HG03460 (cell line): ENCODE data around the gene SLC38A3.
"Not testable (repeated sequence)": the region's sequence is repeated elsewhere in the genome, so short reads cannot be mapped to it uniquely, and the experiment has no call there.

Source experiments
- ATAC-seq: cut with Tn5 transposase; IDR thresholded peaks from one replicate; pipeline ENCODE4 v1.9.1; 2021; ENCODE audit not compliant: unreplicated experiment

The SLC38A3 gene

GRCh38 chr3:50230104-50230793 is 25.2 kb downstream of the SLC38A3 start:
- no peak for ATAC-seq

GRCh38 chr3:50230794-50231125 is 25.7 kb downstream of the SLC38A3 start:
- ATAC-seq: no peak

GRCh38 chr3:50231581-50231980 is 26.5 kb downstream of the SLC38A3 start:
- ATAC-seq: no peak

GRCh38 chr3:50232303-50232702 is 27.2 kb downstream of the SLC38A3 start:
- ATAC-seq: no peak

GRCh38 chr3:50233176-50233575 is 28.1 kb downstream of the SLC38A3 start:
- no peak for ATAC-seq

- peak; percentile 91 for ATAC-seq
Measured at GRCh38 chr3:50235716-50236483, 30.8 kb downstream of the SLC38A3 start, which contains the start of gene GNAI2. Gene GNAI2 (plus strand): TSS chr3:50236204. CDS start chr3:50236336, 132 bp downstream.

GRCh38 chr3:50236484-50237132 is 31.5 kb downstream of the SLC38A3 start:
- no peak for ATAC-seq

- no peak for ATAC-seq
Measured at GRCh38 chr3:50237133-50237651, 32.1 kb downstream of the SLC38A3 start.

GRCh38 chr3:50237754-50238548 is 32.9 kb downstream of the SLC38A3 start:
- ATAC-seq: no peak

GRCh38 chr3:50238549-50239026 is 33.5 kb downstream of the SLC38A3 start:
- no peak for ATAC-seq

GRCh38 chr3:50239649-50240048 is 34.6 kb downstream of the SLC38A3 start:
- ATAC-seq: no peak

- ATAC-seq: no peak
Measured at GRCh38 chr3:50241163-50241562, 36.1 kb downstream of the SLC38A3 start.

GRCh38 chr3:50241713-50242380 is 36.8 kb downstream of the SLC38A3 start:
- no peak for ATAC-seq

- ATAC-seq: no peak
Measured at GRCh38 chr3:50242381-50242770, 37.3 kb downstream of the SLC38A3 start.

GRCh38 chr3:50242851-50243542 is 37.9 kb downstream of the SLC38A3 start:
- ATAC-seq: no peak

- ATAC-seq: no peak
Measured at GRCh38 chr3:50243543-50243895, 38.4 kb downstream of the SLC38A3 start.

- ATAC-seq: not testable (repeated sequence)
Measured at GRCh38 chr3:50244813-50245212, 39.7 kb downstream of the SLC38A3 start.

- no peak for ATAC-seq
Measured at GRCh38 chr3:50245251-50245745, 40.2 kb downstream of the SLC38A3 start.

GRCh38 chr3:50245831-50246516 is 40.9 kb downstream of the SLC38A3 start:
- ATAC-seq: peak; percentile 74
